Renal cortical epithelial cell (primary cell): ENCODE measurements around the gene NDST3. TPM values are rescaled to one million over a fixed set of nuclear protein-coding genes. Genes with fewer than 3 reads are reported as not detected.
A peak's percentile ranks its signal among the peaks of the same experiment; 100 is the strongest.

Experiments used
- DNase-seq: peaks from one replicate; pipeline ENCODE4 v3.0.0-alpha.2; 2011; ENCODE audit warnings: low read depth
- total RNA-seq: library from RNA; depleted of rRNA; stranded (reverse); fragments of >200 nt; gene quantifications from 2 replicates; pipeline ENCODE4 v1.2.3, GENCODE V29; 2014

Gene NDST3
- total RNA-seq, 1 donor from 2014 or later: 0.60 TPM

DNA sequence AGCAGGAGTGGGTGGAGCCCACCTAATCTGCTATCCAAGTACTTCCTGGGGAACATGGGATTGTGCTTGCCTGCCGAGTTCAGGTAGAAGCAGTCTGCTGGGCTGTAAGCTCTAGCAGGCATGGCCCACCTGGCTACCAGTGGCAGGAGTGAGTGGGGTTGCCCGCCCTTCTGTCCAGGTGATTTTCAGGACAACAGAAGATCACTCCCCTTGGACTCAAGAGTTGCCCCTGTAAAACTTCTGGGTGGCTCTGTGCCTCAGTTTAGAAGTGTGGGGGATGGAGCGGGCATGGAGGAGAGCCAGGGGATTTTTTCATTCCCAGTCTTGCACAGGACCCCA lies 43.5 kb downstream of the NDST3 start:
- DNase-seq: no peak

DNA sequence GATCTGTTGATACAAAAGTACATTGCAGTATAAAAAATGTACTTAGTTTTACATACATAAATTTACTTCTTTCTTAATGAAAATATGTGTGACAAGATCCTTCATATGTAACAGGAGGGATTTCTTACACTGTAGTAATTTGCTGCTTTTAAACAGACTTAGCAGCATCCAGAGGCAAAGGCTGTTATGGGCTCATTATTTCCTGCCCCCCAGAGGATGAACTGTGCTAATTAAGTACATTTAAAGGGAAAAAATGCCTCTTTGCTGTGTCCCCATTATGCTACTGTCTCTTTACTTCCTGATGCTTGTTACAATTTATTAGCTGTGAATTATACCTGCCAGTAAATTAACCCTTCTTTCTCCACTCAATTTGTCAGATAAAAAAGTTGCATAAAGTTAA lies 47.1 kb downstream of the NDST3 start:
- DNase-seq: no peak

- DNase-seq: no peak
Measured at GRCh38 chr4:118082182-118082581, 47.9 kb downstream of the NDST3 start.

DNA sequence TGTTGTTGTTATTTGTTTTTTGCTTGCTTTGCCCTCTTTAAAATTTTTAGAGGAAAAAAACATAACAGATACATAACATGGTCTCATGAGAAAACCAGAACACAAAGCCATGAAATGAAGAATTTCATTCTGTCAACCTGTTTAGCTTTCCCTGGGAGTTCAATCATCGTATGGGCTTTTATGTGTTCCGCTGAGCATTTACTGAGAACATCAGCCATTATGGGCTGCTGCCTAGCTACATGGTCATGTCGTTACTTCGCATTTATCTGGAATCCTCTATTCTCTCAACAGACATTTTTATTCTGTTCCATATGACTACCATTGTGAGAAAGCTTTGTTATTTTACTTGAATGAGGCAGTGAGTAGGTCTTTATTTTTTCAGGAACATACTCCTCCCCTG lies 51.4 kb downstream of the NDST3 start:
- no peak for DNase-seq

- peak; percentile 77 for DNase-seq
Measured at GRCh38 chr4:118086344-118086743, 52.1 kb downstream of the NDST3 start.

GRCh38 chr4:118087366-118087765 lies 53.1 kb downstream of the NDST3 start:
- no peak for DNase-seq

DNA sequence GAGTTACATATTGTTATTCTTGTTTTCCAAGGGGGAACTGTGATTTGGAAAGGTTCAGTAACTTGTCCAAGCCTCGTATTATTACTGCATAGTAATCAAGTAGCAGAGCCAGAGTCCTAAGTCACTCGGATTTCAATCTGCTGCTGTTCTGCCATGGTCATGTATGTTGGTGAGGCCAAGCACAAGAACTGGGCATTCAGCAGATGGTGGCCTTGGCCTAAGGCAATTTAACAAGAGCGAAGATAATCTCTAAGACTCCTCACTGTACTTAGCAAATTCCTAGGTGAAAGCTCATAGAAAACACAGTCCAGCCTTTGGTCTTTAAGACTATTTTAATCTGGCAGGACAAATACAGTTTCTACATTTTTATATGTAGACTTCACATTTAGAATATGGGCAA lies 64.8 kb downstream of the NDST3 start:
- DNase-seq: no peak

DNA sequence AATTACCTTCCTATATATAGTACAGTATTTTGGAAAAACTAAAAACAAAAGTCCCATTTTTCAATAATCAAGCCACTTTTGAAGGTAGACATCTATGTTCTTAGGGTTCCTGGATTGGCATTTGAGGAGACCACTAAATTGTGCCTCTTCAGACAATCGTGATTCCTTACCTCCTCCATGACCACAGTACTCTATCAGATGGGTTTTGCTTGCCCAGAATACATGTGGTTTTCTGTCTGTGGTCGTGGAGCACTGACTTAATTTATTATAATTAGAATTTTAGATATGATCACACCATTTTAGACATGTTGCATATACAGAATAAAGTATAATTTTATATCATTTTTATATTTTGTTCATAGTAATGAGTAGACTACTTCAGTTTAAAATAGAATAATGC lies 67.9 kb downstream of the NDST3 start:
- DNase-seq: no peak

- peak; percentile 37 for DNase-seq
Measured at GRCh38 chr4:118112117-118113046, 78.1 kb downstream of the NDST3 start.

DNA sequence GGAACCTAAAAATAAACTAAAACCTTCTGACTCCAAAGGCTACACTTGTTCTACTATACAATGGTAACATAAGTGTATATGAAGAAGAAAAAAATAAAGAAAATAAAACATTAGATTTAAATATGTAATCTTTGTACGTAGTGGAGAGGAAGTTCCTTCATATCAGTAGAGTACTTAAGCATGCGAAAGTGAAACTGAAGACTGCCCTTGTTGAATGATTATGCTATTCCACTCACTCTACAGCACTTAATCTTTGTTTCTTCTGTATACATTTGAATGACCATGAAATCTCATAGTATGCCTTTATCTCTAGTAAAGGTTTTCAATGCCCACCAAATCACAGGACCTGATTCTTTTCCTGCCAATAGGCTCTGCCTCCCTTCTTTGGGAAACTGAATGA lies 78.9 kb downstream of the NDST3 start:
- DNase-seq: no peak

DNA sequence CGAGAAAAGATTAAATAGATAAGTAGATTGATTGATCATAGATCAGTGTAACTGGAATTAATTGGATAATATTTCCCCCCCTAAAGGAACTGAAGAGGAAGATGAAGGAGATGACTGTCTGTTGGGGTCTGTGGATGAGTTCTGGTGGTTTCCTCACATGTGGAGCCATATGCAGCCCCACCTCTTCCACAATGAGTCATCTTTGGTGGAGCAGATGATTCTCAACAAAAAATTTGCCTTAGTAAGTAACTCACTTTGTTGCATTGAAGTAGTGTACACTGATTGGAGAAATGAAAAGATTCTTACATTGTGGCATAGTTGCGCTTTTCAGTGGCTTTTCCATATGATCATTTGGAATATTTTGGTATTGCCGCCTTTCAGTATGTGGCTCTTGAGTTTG lies 80.4 kb downstream of the NDST3 start:
- DNase-seq: no peak

DNA sequence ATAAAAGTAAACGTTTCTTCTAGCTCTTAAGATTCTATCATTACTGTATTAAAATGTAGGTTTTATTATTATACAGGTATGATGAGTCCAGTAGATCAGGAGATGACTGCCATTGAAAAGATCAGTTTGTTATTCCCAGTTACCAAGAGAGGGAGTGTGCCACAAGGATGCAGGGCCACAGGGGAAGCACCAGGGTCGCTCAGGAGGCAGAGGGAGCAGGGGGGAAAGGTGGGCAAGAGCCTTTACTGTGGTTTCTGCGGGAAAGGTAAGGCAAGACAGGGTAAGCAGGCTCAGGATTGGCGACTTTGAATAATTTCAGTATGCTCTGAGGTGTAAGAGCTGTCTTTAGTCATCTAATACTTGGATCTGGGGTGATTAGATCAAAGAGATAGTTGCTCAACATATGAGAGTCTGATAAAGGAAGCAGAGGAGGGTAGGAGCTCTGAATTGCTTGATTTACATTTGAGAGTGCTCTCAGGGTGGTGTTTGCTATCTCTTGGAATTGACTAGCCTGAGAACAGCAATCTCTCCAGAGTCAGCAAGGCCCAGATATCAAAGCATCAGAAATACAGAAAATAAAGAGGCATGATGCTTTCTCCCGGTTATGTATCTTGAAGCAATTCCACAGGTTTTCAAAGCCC lies 86.0 kb downstream of the NDST3 start:
- no peak for DNase-seq

GRCh38 chr4:118124997-118125396 lies 90.7 kb downstream of the NDST3 start:
- DNase-seq: no peak

- no peak for DNase-seq
Measured at GRCh38 chr4:118139241-118139640, 105.0 kb downstream of the NDST3 start.

DNA sequence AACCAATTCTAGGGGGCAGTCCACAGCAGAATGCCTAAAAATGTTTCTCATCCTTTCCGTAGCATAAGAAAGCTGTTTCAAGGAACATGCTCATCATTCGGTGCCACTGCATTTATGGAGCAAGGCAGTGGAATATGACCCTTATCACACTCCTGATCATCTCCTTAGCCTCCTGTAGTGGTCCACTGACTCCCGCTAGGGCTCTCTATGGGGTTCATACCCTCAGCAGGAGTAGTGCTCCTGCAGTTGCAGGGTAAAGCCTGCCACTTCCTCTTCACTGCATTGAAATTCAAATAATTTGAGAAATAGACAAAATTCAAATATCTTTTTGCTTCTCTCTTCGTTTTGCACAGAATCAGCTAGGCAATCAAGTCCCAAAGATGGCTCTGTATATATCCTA lies 107.0 kb downstream of the NDST3 start:
- no peak for DNase-seq

GRCh38 chr4:118154649-118155048 lies 120.4 kb downstream of the NDST3 start:
- peak; percentile 13 for DNase-seq

DNA sequence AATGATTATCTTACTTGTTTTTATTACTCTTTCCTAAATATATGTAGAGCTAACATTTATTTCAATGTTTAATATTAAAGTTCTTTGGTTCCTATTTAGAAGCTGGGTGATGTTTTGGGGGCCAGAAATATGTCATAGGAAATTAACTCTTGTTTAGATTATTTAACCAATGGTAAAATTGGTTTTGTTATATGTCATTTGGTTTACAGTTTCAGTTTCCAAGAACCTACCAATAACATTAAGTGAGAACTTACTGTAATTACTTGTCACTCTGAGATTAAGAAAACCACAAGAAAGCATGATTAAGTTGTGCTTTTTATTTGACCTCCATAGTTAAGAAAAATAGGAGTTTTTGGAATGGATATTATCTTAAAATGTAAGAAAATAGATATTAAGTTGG lies 121.2 kb downstream of the NDST3 start:
- DNase-seq: no peak

DNA sequence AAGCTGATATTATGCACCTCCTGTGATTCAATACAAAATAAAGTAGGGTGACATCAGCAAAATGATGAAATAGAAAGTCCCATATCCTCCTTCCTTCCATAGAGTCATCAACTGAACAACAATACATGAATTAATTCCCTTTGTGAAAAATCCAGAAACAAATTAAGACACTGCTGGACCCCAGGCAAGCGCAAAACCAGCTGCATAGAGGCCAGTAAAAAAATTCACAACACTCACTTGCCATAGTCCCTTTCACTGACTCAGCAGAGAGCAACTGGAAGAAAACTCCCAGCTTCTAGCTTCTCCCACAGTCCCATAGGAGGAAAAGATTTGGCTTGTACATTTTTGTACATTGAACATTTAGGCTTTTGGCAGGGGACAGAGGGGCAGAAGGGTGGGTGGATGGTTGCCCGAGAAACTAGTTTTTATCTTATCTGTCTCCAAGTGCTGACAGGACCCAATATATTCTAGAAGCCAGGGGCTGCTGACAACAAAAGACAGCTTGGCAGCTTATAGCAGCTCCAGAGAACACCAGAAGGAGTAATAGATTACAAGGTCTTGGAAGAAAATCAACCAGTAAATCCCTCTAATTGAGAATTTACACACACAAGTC lies 124.6 kb downstream of the NDST3 start:
- no peak for DNase-seq

DNA sequence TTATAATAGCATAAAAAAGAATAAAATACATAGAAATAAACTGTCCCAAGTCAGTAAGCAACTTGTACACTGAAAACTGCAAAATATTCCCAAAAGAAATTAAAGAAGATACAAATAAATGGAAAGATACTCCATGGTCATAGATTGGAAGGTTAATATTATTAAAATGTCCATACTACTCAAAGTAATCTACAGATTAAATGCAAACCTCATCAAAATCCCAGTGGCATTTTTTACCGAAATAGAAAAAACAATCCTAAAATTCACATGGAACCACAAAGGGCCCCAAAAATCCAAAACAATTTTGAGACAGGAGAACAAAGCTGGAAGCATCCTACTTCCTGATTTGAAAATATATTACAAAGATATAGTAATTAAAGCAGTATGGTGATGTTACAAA lies 133.0 kb downstream of the NDST3 start:
- no peak for DNase-seq

DNA sequence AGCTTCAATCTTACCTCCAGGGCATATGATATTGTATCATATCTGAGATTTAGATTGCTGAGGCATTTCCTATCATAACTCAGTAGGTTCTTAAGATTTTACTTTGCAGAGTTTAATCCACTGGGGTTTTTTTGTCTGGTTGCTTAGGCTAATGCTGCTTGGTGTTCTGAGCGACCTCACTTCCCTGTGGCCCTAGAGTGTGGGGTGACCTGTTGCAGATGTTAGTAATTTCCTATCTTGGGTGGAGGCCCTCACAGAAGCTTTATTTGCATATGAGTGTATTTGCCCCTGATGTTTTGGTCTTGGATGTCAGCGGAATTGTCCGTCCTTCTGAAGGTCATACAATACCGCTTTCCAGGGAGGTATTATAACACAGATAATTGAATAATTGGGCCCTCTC lies 137.1 kb downstream of the NDST3 start:
- DNase-seq: no peak

GRCh38 chr4:118173126-118173525 lies 138.8 kb downstream of the NDST3 start:
- DNase-seq: no peak

DNA sequence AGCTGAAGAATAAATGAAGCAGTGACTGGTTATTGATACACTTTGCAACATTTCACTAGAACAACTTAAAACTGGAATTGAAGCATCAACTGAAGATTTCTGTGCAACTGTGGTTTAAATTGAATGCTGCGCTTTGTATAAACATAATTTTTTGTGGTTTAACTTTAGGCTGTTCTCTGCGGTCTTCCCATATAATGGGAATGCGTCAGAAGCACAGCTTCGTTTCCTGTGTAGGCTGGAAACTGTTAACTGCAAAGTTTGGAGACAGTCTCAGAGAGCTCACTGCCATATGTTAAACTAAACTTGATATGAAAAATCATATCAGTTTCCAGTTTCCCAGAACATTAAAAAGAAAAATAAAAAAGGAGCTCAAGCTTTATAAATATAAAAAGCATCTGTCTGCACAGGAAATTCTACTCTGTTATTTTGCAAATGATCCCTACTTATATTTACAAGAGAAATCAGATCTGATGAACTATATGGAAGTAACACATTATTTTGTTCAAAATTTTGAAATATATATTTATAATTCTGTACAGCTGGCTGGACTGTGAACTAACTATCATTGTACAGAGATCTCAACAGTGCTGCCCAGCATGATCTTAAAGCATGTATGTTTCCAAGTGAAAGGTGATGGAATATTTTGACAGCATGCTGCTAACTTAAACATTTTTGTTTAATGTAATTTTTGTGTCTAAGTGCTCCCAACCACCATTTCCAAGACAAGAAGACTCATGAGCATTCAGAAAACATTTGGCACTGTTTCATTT lies 139.9 kb downstream of the NDST3 start:
- no peak for DNase-seq
